SK-N-SH treated with all-trans-retinoic acid at 6 μM for 48 hours (cell line): ENCODE data around the gene ZNF84.

ENCODE experiments used
- ZFP3 ChIP-seq: fragments of 250-450 bp; sonication (Bioruptor Pico); IDR thresholded peaks from 2 replicates; pipeline ENCODE4 v1.5.0; 2020; ENCODE audit warnings: mild to moderate bottlenecking, moderate library complexity
- ZNF70 ChIP-seq: fragments of 450-650 bp; formaldehyde crosslinking; IDR thresholded peaks from 2 replicates; pipeline ENCODE4 v1.5.0; 2020; ENCODE audit warnings: mild to moderate bottlenecking, moderate library complexity

GRCh38 chr12:133057446-133057845 lies 20.1 kb downstream of the ZNF84 start:
- TF ChIP-seq ZNF70 (CRISPR knock-in tag) = no peak
- TF ChIP-seq ZFP3 (CRISPR knock-in tag) = no peak
